Endothelial cell of umbilical vein (primary cell): ENCODE data around the gene GOLGA2. TPM values are rescaled to one million over a fixed set of nuclear protein-coding genes. Genes with fewer than 3 reads are reported as not detected.
A peak's percentile ranks its signal among the peaks of the same experiment; 100 is the strongest.

Experiments used
- BruUV-seq: library from RNA; stranded (reverse); fragments of 400-500 nt; replicated peaks from 2 replicates; lab custom pipeline; 2021; lab: Mats Ljungman, UMichigan
- CTCF ChIA-PET: fragments of 300-600, 350-600 bp; sonication (Branson Sonifier 250); formaldehyde crosslinking; loops from one replicate; lab custom pipeline; 2021; ENCODE audit warnings: antibody characterized with exemption, inconsistent platforms; lab: Charles Lee
- POLR2A ChIA-PET: fragments of 300-600, 350-600 bp; sonication (Branson Sonifier 250); formaldehyde crosslinking; loops from one replicate; lab custom pipeline; 2021; ENCODE audit warnings: antibody characterized with exemption, inconsistent platforms; lab: Charles Lee
- DNase-seq: peaks from one replicate; pipeline ENCODE4 v3.0.0-alpha.2; 2011; ENCODE audit warnings: low read depth, low spot score
- FAIRE-seq: peaks from 2 replicates; lab custom pipeline; 2011; peaks lifted over from hg19 to GRCh38; lab: Jason Lieb, UNC
- H2AFZ ChIP-seq: 2 replicates; pipeline ENCODE4 v1.6.0; 2012; ENCODE audit warnings: low read depth, low read length, control low read depth, inconsistent platforms
- H3K27ac ChIP-seq: 2 replicates; pipeline ENCODE4 v1.5.1; 2011; ENCODE audit warnings: low read depth, mild to moderate bottlenecking, control low read depth, low read length, moderate library complexity; ENCODE audit not compliant: insufficient read depth
- H3K27me3 ChIP-seq, 2 experiments: 2 replicates each; pipeline versions ENCODE4 v1.6.0 to v1.6.1; 2011; ENCODE audit warnings: low read length in 2 of 2, mixed read lengths in 1 of 2; ENCODE audit not compliant: control insufficient read depth in 2 of 2, insufficient read depth in 2 of 2
- H3K36me3 ChIP-seq, 2 experiments: 2 replicates in 1 of 2; 3 replicates in 1 of 2; pipeline ENCODE4 v1.5.1; 2011; ENCODE audit warnings: low read length in 2 of 2, mild to moderate bottlenecking in 1 of 2, moderate library complexity in 1 of 2; ENCODE audit not compliant: control insufficient read depth in 2 of 2, insufficient read depth in 2 of 2; ENCODE audit errors: extremely low read depth in 1 of 2
- H3K4me1 ChIP-seq: 3 replicates; pipeline ENCODE4 v1.5.1; 2011; ENCODE audit warnings: mild to moderate bottlenecking, low read length; ENCODE audit not compliant: control insufficient read depth, insufficient read depth; ENCODE audit errors: extremely low read depth
- H3K4me2 ChIP-seq: 2 replicates; pipeline ENCODE4 v1.6.1; 2011; ENCODE audit warnings: low read length, control low read depth, mixed read lengths; ENCODE audit not compliant: insufficient read depth
- H3K4me3 ChIP-seq, 3 experiments: fragments of 200-600 bp in 1 of 3; sonication (generic), shearing (Covaris generic) in 1 of 3; replicated peaks in 1 of 3; 2 replicates each; pipeline ENCODE4 v1.5.1; 2011 to 2016; ENCODE audit warnings: control low read depth in 3 of 3, low read length in 3 of 3, mild to moderate bottlenecking in 2 of 3, inconsistent platforms in 1 of 3, low read depth in 1 of 3, moderate library complexity in 1 of 3; ENCODE audit not compliant: insufficient read depth in 1 of 3
- H3K79me2 ChIP-seq: 2 replicates; pipeline ENCODE4 v1.6.0; 2012; ENCODE audit warnings: low read length, inconsistent platforms; ENCODE audit not compliant: control insufficient read depth, insufficient read depth
- H3K9ac ChIP-seq: replicated peaks from 2 replicates; pipeline ENCODE3; 2011; ENCODE audit warnings: low read length, control low read depth; ENCODE audit not compliant: insufficient read depth; ENCODE audit errors: extremely low read depth
- H3K9me1 ChIP-seq: replicated peaks from 3 replicates; pipeline ENCODE4 v1.6.0; 2011; ENCODE audit warnings: mild to moderate bottlenecking, low read length; ENCODE audit not compliant: control insufficient read depth, insufficient read depth; ENCODE audit errors: extremely low read depth
- H3K9me3 ChIP-seq: replicated peaks from 2 replicates; pipeline ENCODE4 v1.5.1; 2012; ENCODE audit warnings: low read length, inconsistent platforms; ENCODE audit not compliant: control insufficient read depth, insufficient read depth
- H4K20me1 ChIP-seq: replicated peaks from 2 replicates; pipeline ENCODE3; 2011; ENCODE audit warnings: mild to moderate bottlenecking, low read length; ENCODE audit not compliant: control insufficient read depth, insufficient read depth; ENCODE audit errors: extremely low read depth
- CTCF ChIP-seq, 2 donors: IDR thresholded peaks; 1 replicate in 1 of 2; 2 replicates in 1 of 2; pipeline ENCODE4 v1.5.1; 2011; ENCODE audit warnings: low read length in 2 of 2, mild to moderate bottlenecking in 2 of 2, moderate library complexity in 2 of 2, control low read depth in 1 of 2, inconsistent platforms in 1 of 2, low read depth in 1 of 2; ENCODE audit not compliant: insufficient read depth in 1 of 2; ENCODE audit errors: extremely low read depth in 1 of 2
- EZH2 ChIP-seq: IDR thresholded peaks from 2 replicates; pipeline ENCODE4 v1.6.1; 2012; ENCODE audit warnings: borderline replicate concordance, low read depth, mild to moderate bottlenecking, moderate library complexity, low read length, inconsistent platforms; ENCODE audit not compliant: severe bottlenecking
- FOS ChIP-seq: IDR thresholded peaks from 2 replicates; pipeline ENCODE4 v1.6.1; 2011; ENCODE audit warnings: mild to moderate bottlenecking, low read length, moderate library complexity, borderline replicate concordance; ENCODE audit not compliant: insufficient read depth
- GATA2 ChIP-seq: IDR thresholded peaks from 2 replicates; pipeline ENCODE4 v1.7.0; 2011; ENCODE audit warnings: low read depth, mild to moderate bottlenecking, moderate library complexity, mixed read lengths, low read length; ENCODE audit not compliant: insufficient read length, insufficient read depth
- JUN ChIP-seq: IDR thresholded peaks from 2 replicates; pipeline ENCODE4 v1.6.1; 2011; ENCODE audit warnings: borderline replicate concordance, low read depth; ENCODE audit not compliant: insufficient read length, insufficient read depth
- MAX ChIP-seq: IDR thresholded peaks from 2 replicates; pipeline ENCODE4 v1.6.1; 2011; ENCODE audit not compliant: insufficient read depth, insufficient read length
- MYC ChIP-seq: IDR thresholded peaks from one replicate; pipeline ENCODE4 v1.6.1; 2011; ENCODE audit warnings: mild to moderate bottlenecking, low read depth, low read length
- POLR2A ChIP-seq: IDR thresholded peaks from 2 replicates; pipeline ENCODE4 v1.6.1; 2012; ENCODE audit warnings: low read depth, mild to moderate bottlenecking, control low read depth, low read length
- POLR2AphosphoS5 ChIP-seq: IDR thresholded peaks from 2 replicates; pipeline ENCODE4 v1.6.1; 2012; ENCODE audit warnings: low read depth, mild to moderate bottlenecking, control low read depth, low read length, moderate library complexity; ENCODE audit not compliant: insufficient read depth
- dilution Hi-C: fragments of 300-500 bp; cut with MboI; formaldehyde crosslinking; loops from one replicate; pipeline ENCODE4 v1.15.0; 2019; ENCODE audit warnings: low sequenced_read_pairs; ENCODE audit not compliant: extremely low pct_ligation_motif_present
- intact Hi-C: fragments of 100-400 bp; cut with micrococcal nuclease; formaldehyde crosslinking; loops from one replicate; pipeline ENCODE4 v1.10.0; 2022
- polyA plus RNA-seq, 4 experiments: library from polyadenylated mRNA; depleted of rRNA in 3 of 4; stranded (reverse) in 3 of 4; unstranded in 1 of 4; fragments of >200 nt; gene quantifications; 2 replicates each; pipeline versions ENCODE4 v1.2.1 to v1.2.3, GENCODE V29; 2011 to 2012; ENCODE audit warnings: missing spikeins in 1 of 4
- total RNA-seq: library from RNA; stranded (reverse); gene quantifications from 2 replicates; pipeline ENCODE4 v1.2.3, GENCODE V29; 2021

The GOLGA2 gene
- total and polyA plus RNA-seq, 2 donors (not counting 3 experiments of a cell fraction or from before 2014, with no cell fraction given), result 52.3 to 114 TPM

GRCh38 chr9:128245421-128246151 lies 30.2 kb downstream of the GOLGA2 start:
- Histone ChIP-seq H3K27ac (no peak overlapping the region), H4K20me1 (no peaks in the 10 kb centered on the region), H3K27me3 (no peaks in the 10 kb centered on the region), H2AFZ (peak overlapping the region; percentile 35), H3K4me1 (peaks cover 13% of the 10 kb centered on the region), H3K36me3 (no peaks in the 10 kb centered on the region), H3K9me1 (no peaks in the 10 kb centered on the region), H3K4me3 (no peak overlapping the region), H3K79me2 (no peaks in the 10 kb centered on the region), H3K4me2 (peak overlapping the region; percentile 42), H3K9ac (no peak overlapping the region), H3K9me3 (no peaks in the 10 kb centered on the region)
- intact Hi-C loops, result no loop called here
- peak; percentile 61 for DNase-seq
- peak; percentile 79 for FAIRE-seq
- no TSS peak for BruUV-seq
- dilution Hi-C loops, result no loop called here
- ChIA-PET POLR2A (interaction anchor here (1.4 kb wide), 1 partner anchor 10 kb away, joined by 3 read pairs; no protein-coding TSS in a partner anchor), CTCF (interaction anchor here (1.4 kb wide), 1 partner anchor 10 kb away, joined by 3 read pairs; no protein-coding TSS in a partner anchor)
- TF ChIP-seq GATA2 (no peak), MAX (peak; percentile 32), CTCF (IDR thresholded peaks at IDR 0.05; ENCODE audit: extremely low read depth in 1 of 2, insufficient read depth in 1 of 2, low read depth in 1 of 2, low read length in 2 of 2) (no peak), MYC (no peak), POLR2AphosphoS5 (peak; percentile 19), EZH2 (no peak), JUN (no peak), POLR2A (no peak), FOS (no peak)
